Inferior parietal cortex (tissue), 1 donor: ENCODE data around the gene SLC29A3.
A peak's percentile ranks its signal among the peaks of the same experiment; 100 is the strongest.
"Not testable (repeated sequence)": the region's sequence is repeated elsewhere in the genome, so short reads cannot be mapped to it uniquely, and the experiment has no call there.

Experiments
- DNase-seq: peaks from one replicate; pipeline ENCODE4 v3.0.0-alpha.2; 2016; ENCODE audit errors: extremely low spot score

SLC29A3 gene

GRCh38 chr10:71283876-71284275 lies 35.2 kb upstream of the SLC29A3 start:
- DNase-seq: no peak

GRCh38 chr10:71284544-71285179 lies 34.4 kb upstream of the SLC29A3 start:
- DNase-seq: no peak

- peak; percentile 71 for DNase-seq
These were observed 33.9 kb upstream of the SLC29A3 start for GRCh38 chr10:71285180-71285545.

DNA sequence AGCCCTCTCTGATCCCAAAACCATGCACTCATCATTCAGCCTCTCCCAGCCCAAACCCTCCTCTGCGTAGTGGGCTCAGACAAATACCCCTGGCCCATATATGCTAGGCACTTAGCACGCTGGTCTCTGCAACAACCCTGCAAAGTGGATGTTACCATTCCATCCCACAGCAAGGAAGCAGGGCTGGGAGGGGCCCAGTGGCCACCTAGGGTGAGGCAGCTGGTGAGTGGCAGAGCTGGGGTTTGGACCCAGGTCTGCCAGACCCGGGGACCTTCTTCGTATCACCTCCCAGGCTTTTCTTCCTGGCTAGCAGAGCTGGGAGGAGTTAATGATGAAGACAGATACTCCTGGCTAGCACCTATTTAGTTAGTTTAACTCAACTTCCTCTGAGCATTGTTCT lies 33.1 kb upstream of the SLC29A3 start:
- no peak for DNase-seq

DNA sequence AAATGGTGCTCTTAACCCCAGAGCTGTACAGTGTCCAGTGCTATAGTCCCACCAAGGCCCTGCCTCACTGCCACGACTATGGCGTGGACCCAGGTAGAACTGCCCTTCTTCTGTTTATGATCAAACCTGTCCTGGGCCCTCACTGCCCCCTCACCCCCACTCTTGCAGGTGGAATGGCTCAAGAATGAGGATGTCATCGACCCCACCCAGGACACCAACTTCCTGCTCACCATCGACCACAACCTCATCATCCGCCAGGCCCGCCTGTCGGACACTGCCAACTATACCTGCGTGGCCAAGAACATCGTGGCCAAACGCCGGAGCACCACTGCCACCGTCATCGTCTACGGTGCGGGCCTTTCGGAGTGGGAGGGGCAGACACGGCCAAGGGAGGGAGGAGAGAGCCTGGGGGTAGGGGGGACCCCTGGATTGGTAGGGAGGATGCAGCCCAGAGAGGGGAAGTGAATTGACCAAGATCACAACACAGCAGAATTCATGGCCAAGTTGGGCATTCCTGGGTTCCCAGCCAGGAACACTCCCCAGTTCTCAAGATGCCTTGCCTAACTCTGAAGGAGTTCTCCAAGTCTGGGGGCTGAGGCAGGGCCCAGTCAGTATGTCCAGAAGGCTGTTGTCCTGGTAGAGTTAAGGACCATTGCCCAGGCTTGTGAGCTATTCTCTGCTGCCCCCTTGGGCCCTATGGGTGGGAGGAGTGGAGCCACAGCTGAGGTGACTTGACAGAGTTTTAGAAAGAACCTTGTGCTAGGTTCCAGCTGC lies 32.4 kb upstream of the SLC29A3 start:
- DNase-seq: no peak

- DNase-seq: no peak
These were observed 31.6 kb upstream of the SLC29A3 start for GRCh38 chr10:71287456-71287855.

DNA sequence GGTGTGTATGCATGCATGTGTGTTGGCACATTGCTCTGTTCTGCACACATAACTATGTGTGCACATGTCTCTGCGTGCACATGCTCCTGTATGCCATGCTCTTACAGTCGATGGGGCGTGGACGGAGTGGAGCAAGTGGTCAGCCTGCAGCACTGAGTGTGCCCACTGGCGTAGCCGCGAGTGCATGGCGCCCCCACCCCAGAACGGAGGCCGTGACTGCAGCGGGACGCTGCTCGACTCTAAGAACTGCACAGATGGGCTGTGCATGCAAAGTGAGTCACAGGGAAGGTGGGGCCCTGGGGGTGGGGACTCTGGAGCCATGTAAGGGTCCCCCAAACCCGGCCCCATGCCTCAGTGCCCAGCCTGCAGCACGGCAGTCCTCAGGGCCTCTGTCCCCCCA lies 30.6 kb upstream of the SLC29A3 start:
- no peak for DNase-seq

- DNase-seq: no peak
These were observed 29.5 kb upstream of the SLC29A3 start for GRCh38 chr10:71289421-71290130.

DNA sequence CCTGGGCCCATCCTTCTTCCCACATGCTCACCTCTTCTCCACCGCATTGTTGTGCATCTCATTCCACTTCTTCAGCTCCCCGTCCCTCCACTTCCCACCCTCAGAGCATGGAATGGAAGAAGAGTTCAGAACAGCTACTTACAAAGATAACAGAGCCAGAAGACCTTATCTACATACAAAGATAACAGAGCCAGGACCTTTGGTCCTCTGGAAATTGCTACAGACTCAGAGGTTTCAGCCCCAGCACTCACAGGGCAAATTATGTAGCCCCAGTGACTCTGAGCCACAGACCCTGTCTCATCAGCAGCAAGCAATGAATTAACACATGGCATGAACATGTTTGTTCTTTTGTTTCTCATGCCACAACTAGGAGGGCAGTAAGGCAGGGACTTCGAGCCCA lies 28.7 kb upstream of the SLC29A3 start:
- no peak for DNase-seq

DNA sequence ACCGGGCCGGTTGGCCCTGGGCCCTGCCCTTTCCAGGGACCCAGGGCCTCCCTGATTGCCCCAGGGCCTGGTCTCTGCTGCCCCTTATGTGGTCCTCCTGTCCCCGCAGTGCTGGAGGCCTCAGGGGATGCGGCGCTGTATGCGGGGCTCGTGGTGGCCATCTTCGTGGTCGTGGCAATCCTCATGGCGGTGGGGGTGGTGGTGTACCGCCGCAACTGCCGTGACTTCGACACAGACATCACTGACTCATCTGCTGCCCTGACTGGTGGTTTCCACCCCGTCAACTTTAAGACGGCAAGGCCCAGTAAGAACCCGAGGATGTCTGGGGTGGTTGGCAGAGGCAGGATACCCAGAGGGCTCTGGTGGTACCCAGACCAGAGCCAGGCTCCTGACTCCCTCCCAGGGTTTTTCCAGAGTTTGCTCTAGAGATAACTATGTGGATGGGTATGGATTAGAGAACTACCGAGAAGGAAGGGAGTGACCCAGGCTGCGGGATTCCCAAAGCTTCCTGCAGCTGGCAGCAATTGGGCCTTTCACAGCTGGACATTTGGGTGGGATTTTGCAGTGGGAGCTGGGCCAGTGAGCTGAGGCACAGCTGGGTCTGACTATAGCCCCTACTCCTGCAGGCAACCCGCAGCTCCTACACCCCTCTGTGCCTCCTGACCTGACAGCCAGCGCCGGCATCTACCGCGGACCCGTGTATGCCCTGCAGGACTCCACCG lies 28.1 kb upstream of the SLC29A3 start:
- DNase-seq: no peak

- no peak for DNase-seq
These were observed 27.5 kb upstream of the SLC29A3 start for GRCh38 chr10:71291528-71291900.

- no peak for DNase-seq
These were observed 26.2 kb upstream of the SLC29A3 start for GRCh38 chr10:71292624-71293445.

GRCh38 chr10:71293446-71294084 lies 25.5 kb upstream of the SLC29A3 start:
- no peak for DNase-seq

DNA sequence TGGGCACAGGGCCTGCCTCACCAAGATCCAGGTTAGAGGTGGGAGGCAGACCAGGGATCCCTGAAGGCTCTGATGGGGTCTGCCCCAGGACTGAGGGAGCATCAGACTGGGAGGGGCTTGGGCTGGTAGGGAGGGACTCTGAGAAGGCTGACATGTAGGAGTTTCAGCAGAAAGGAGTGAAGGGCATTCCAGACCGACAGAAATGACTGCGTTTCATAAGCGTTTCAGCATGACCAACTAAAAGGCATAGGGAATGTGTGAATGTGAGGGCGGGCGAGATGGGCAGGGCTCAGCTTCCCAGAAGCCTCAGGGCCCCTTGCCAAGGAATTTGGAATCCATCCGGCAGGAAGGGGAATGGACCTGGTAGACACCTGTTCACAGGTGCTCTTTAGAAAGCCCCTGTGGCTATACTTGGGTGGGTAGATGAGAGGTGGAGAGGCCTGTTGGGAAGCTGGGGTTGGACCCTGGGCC lies 24.9 kb upstream of the SLC29A3 start:
- peak; percentile 13 for DNase-seq

GRCh38 chr10:71294856-71295255 lies 24.2 kb upstream of the SLC29A3 start:
- no peak for DNase-seq

DNA sequence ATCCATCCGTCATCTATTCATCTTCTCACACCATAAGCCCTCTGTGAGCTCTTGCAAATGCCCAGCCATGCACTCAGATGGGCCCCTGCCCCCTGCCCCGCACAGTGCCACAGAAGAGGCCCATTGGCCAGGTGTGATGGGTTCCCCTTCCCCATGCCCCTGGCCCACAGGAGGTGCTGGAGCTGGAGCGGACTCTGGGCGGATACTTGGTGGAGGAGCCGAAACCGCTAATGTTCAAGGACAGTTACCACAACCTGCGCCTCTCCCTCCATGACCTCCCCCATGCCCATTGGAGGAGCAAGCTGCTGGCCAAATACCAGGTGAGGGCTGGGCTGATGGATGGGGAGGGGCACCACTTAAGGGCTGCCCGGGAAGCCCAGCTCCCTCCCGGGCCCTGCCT lies 23.4 kb upstream of the SLC29A3 start:
- no peak for DNase-seq

DNA sequence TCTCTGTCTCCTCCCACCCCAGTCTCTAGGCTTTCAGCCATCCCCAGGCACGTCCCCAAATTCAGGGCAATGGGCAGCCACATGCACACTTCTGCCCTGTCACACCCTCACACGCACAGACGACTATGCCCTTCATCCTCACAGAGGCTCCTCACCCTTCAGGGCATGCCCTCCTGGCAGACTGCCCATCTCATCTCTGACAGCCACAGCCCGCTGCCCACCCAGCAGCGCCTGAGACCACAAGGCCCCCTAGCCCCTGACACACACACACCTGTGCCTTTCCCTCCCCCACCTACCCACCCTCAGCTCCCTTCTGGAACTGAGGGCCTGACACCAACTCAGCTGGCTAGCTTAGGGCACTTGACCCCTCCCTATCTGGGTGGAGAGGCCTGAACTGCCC lies 23.0 kb upstream of the SLC29A3 start:
- DNase-seq: no peak

DNA sequence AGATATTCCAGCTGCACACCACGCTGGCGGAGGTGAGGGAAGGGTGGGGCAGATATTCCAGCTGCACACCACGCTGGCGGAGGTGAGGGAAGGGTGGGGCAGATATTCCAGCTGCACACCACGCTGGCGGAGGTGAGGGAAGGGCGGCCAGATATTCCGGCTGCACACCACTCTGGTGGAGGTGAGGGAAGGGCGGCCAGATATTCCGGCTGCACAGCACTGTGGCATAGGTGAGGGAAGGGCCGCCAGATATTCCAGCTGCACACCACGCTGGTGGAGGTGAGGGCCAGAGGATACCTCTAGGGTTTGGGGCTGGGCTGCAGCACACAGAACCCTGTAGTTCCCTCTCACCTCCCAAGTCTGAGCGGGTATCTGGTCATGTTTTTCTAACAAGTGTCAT lies 22.2 kb upstream of the SLC29A3 start:
- DNase-seq: not testable (repeated sequence)

GRCh38 chr10:71297343-71297742 lies 21.7 kb upstream of the SLC29A3 start:
- no peak for DNase-seq

DNA sequence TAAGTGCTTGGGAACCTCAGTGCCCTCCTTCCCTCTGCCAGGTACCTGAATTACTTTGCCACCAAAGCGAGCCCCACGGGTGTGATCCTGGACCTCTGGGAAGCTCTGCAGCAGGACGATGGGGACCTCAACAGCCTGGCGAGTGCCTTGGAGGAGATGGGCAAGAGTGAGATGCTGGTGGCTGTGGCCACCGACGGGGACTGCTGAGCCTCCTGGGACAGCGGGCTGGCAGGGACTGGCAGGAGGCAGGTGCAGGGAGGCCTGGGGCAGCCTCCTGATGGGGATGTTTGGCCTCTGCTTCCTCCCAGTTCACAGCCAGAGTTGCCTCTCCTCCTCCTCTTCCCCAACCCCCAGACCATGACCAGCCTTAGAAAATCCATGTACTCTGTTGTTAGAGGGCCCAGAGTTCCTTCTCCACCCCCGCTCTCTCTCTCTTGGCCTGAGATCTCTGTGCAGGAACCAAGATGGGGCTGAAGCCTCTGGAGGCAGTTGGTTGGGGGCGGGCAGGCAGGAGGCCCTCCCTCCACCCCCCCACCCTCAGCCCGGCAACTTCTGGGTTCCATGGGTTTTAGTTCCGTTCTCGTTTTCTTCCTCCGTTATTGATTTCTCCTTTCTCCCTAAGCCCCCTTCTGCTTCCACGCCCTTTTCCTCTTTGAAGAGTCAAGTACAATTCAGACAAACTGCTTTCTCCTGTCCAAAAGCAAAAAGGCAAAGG lies 19.8 kb upstream of the SLC29A3 start:
- DNase-seq: no peak
